Psoas muscle (tissue), 8 donors: Measurements from ENCODE around the gene DOK6. TPM values are rescaled to one million over a fixed set of nuclear protein-coding genes. Genes with fewer than 3 reads are reported as not detected.

Experiments used
- ATAC-seq, 4 donors: fragments of 200-7000 bp; cut with Tn5 transposase; one replicate each; pipeline ENCODE4 v1.9.1; 2020; ENCODE audit warnings: moderate library complexity in 3 of 4, mild to moderate bottlenecking in 2 of 4
- DNase-seq, 2 donors: peaks; one replicate each; pipeline ENCODE4 v3.0.0-alpha.2; 2020
- H3K27ac ChIP-seq: fragments of 200-600 bp; one replicate; pipeline ENCODE4 v1.8.0; 2022
- H3K27me3 ChIP-seq, 3 donors: fragments of 200-600 bp in 1 of 3; one replicate each; pipeline versions ENCODE4 v1.6.1 to v1.8.0; 2013 to 2022; ENCODE audit warnings: low read length in 2 of 3, mild to moderate bottlenecking in 2 of 3, moderate library complexity in 1 of 3; ENCODE audit not compliant: insufficient read depth in 3 of 3
- H3K36me3 ChIP-seq, 2 donors: fragments of 200-600 bp in 1 of 2; one replicate each; pipeline versions ENCODE4 v1.6.1 to v1.8.0; 2013 to 2022; ENCODE audit warnings: low read depth in 1 of 2, mild to moderate bottlenecking in 1 of 2, moderate library complexity in 1 of 2; ENCODE audit not compliant: insufficient read depth in 1 of 2
- H3K4me1 ChIP-seq: fragments of 200-600 bp; one replicate; pipeline ENCODE4 v1.8.0; 2022
- H3K4me3 ChIP-seq: fragments of 200-600 bp; one replicate; pipeline ENCODE4 v1.8.0; 2022; ENCODE audit warnings: mild to moderate bottlenecking
- H3K9me3 ChIP-seq: fragments of 200-600 bp; one replicate; pipeline ENCODE4 v1.8.0; 2022
- CTCF ChIP-seq: fragments of 200-600 bp; IDR thresholded peaks from one replicate; pipeline ENCODE4 v1.8.0; 2022; ENCODE audit warnings: antibody characterized with exemption
- WGBS, 3 donors: extraction: QIAGEN DNeasy Blood & Tissue Kit; methylation state at CpG; one replicate each; pipeline versions ENCODE4 v1.1.6 to v1.1.7; 2013; 5-methylcytosine and 5-hydroxymethylcytosine counted together
- intact Hi-C, 2 donors: fragments of 100-400 bp; cut with DNase I; formaldehyde crosslinking; loops; one replicate each; pipeline versions ENCODE4 v1.11.0 to v1.14.2; 2022
- polyA plus RNA-seq, 3 donors: library from polyadenylated mRNA; stranded (reverse); fragments of 200-250 nt; gene quantifications; one replicate each; pipeline ENCODE4 v1.2.3, GENCODE V29; 2013
- total RNA-seq, 4 donors: library from RNA; stranded (reverse); fragmentation: NEBNext Ultra II Directional in 2 of 4; extraction: Animal tissue kit (Norgen Biotek cat#: 25700) in 2 of 4; gene quantifications; one replicate each; pipeline versions ENCODE4 v1.2.1 to v1.2.4, GENCODE V29; 2021 to 2023
- donor health status: healthy with polysubstance abuse.
- donor health status: DM: no; HTN: no; CAD: no; lungs with moderate emphysema.
- donor health status: Bipolar disorder and iron deficiency.
- donor health status: healthy.
- donor health status: DM: yes; HTN: yes; CAD: no.
- donor health status: DM: no; HTN: no; CAD: no.
- donor health status: DM: no; HTN: no; CAD: no.
- donor health status: DM: yes; HTN: yes; CAD: no.

Gene DOK6
- total and polyA plus RNA-seq, 7 donors, result 0.05 to 0.97 (median 0.18) TPM

- no peaks in the 10 kb centered on the region for H3K27me3 ChIP-seq
- WGBS, 3 donors, result 45 to 60% (median 49%) methylated on average over 3 of the region's 3 CpGs
- H3K4me3 ChIP-seq, result no peak overlapping the region
- ATAC-seq (no peak), DNase-seq (no peak)
- no peaks in the 10 kb centered on the region for H3K9me3 ChIP-seq
- no peaks in the 10 kb centered on the region for H3K36me3 ChIP-seq
- intact Hi-C loops, result no loop called here
- no peak for TF ChIP-seq CTCF
- no peak overlapping the region for H3K27ac ChIP-seq
- H3K4me1 ChIP-seq, result no peaks in the 10 kb centered on the region
Measured at GRCh38 chr18:69883781-69884180, 483.1 kb downstream of the DOK6 start.

- intact Hi-C loops, result no loop called here
- no peak for ATAC-seq
- no peak for TF ChIP-seq CTCF
Measured at GRCh38 chr18:69885355-69885754, 484.7 kb downstream of the DOK6 start.

DNA sequence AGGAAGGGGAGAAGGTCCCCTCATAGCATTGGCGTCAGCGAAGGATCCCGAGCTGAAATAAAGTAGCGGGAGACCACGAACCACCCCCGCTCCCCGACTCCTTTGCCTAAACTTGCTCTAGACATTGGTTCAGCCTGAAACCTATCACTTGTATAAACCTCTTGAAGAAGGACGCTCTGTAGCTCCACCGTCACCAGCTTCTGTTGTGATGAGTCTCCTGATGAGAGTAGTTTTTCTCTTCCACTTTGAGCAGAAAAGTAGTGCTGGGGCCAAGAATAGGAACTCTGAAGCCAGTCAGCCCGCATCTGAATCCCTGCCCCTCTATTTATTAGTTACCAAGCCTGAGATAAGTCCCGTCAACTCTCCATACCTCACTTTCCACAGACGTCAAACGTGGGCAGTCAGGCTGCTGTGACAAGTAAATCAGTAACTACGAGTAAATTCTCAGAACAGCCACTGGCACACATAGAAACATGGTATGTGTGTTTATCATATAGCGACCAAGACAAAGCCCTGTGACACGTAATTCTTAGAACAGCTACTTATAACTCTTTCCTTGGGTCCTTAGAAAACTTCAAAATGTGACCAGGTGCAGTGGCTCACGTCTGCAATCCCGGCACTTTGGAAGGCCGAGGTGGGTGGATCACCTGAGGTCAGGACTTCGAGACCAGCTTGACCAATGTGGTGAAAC is 485.3 kb downstream of the DOK6 start:
- intact Hi-C loops, result no loop called here
- H3K36me3 ChIP-seq, result no peaks in the 10 kb centered on the region
- no peak for ATAC-seq
- no peak for TF ChIP-seq CTCF
- no peaks in the 10 kb centered on the region for H3K9me3 ChIP-seq
- 93 to 97% (median 95%) methylated on average over 20 of the region's 20 CpGs for WGBS, 3 donors
- no peak overlapping the region for H3K27ac ChIP-seq
- no peaks in the 10 kb centered on the region for H3K27me3 ChIP-seq
- H3K4me1 ChIP-seq, result no peaks in the 10 kb centered on the region
- no peak overlapping the region for H3K4me3 ChIP-seq
- no peak for DNase-seq

More at GRCh38 chr18:69885355-69885754, 484.7 kb downstream of the DOK6 start:
- WGBS, 3 donors, result 72 to 85% (median 83%) methylated on average over 4 of the region's 4 CpGs
- Histone ChIP-seq H3K27me3 (no peaks in the 10 kb centered on the region), H3K4me3 (no peak overlapping the region), H3K9me3 (no peaks in the 10 kb centered on the region), H3K36me3 (no peaks in the 10 kb centered on the region), H3K27ac (no peak overlapping the region), H3K4me1 (no peaks in the 10 kb centered on the region)
- no peak for DNase-seq

- no peak overlapping the region for H3K27ac ChIP-seq
- H3K9me3 ChIP-seq, result no peaks in the 10 kb centered on the region
- 89 to 93% (median 91%) methylated on average over 2 of the region's 2 CpGs for WGBS, 3 donors
- ATAC-seq (no peak), DNase-seq (no peak)
- no peak overlapping the region for H3K4me3 ChIP-seq
- H3K27me3 ChIP-seq, result no peaks in the 10 kb centered on the region
- intact Hi-C loops, result no loop called here
- no peaks in the 10 kb centered on the region for H3K36me3 ChIP-seq
- TF ChIP-seq CTCF, result no peak
- no peaks in the 10 kb centered on the region for H3K4me1 ChIP-seq
Measured at GRCh38 chr18:69887256-69887655, 486.6 kb downstream of the DOK6 start.

DNA sequence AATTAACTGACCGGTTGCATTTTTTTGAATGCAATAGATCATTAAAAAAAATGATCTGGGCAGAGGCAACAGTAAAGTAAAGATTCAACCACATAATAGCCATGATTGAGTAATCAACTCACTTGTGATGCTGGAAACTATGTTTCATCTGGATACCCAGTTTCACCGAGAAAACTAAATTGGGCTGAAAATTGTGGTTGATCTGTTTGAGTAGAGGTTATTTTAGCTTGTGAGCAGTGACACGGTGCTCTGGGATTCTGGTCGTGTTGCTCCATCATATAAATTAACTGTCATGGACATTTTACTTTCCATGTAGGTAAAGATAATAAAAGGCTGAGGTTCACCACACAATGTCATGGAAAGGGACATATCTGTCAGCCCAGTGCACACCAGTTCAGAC is 488.3 kb downstream of the DOK6 start:
- Histone ChIP-seq H3K27ac (no peak overlapping the region), H3K36me3 (no peaks in the 10 kb centered on the region), H3K4me3 (no peak overlapping the region), H3K27me3 (no peaks in the 10 kb centered on the region), H3K9me3 (no peaks in the 10 kb centered on the region), H3K4me1 (no peaks in the 10 kb centered on the region)
- 89 to 94% (median 90%) methylated on average over 4 of the region's 4 CpGs for WGBS, 3 donors
- ATAC-seq, result no peak
- TF ChIP-seq CTCF, result no peak
- intact Hi-C loops, result no loop called here
- no peak for DNase-seq
